G401 (cell line): ENCODE measurements around the gene ITGB5. TPM values are rescaled to one million over a fixed set of nuclear protein-coding genes. Genes with fewer than 3 reads are reported as not detected.
A peak's percentile ranks its signal among the peaks of the same experiment; 100 is the strongest.
"Not testable (repeated sequence)": the region's sequence is repeated elsewhere in the genome, so short reads cannot be mapped to it uniquely, and the experiment has no call there.

Experiments used
- DNase-seq: peaks from one replicate; pipeline ENCODE4 v3.0.0-alpha.2; 2015; ENCODE audit warnings: low spot score
- in situ Hi-C: cut with HindIII; loops from 2 replicates; pipeline ENCODE4 v1.10.0; 2016; ENCODE audit warnings: low sequenced_read_pairs, mixed read lengths
- total RNA-seq: library from RNA; depleted of rRNA; stranded (reverse); fragments of >200 nt; shearing (Covaris generic); gene quantifications from 2 replicates; pipeline ENCODE4 v1.2.3, GENCODE V29; 2014

The ITGB5 gene
- total RNA-seq, 1 experiment from 2014 or later, result 47.2 TPM

- DNase-seq, result peak; percentile 67
- in situ Hi-C loops, result no loop called here
These were observed 89.7 kb downstream of the ITGB5 start for GRCh38 chr3:124797426-124797945.

GRCh38 chr3:124796477-124796876 is 90.7 kb downstream of the ITGB5 start:
- DNase-seq, result no peak
- in situ Hi-C loops, result no loop called here

DNA sequence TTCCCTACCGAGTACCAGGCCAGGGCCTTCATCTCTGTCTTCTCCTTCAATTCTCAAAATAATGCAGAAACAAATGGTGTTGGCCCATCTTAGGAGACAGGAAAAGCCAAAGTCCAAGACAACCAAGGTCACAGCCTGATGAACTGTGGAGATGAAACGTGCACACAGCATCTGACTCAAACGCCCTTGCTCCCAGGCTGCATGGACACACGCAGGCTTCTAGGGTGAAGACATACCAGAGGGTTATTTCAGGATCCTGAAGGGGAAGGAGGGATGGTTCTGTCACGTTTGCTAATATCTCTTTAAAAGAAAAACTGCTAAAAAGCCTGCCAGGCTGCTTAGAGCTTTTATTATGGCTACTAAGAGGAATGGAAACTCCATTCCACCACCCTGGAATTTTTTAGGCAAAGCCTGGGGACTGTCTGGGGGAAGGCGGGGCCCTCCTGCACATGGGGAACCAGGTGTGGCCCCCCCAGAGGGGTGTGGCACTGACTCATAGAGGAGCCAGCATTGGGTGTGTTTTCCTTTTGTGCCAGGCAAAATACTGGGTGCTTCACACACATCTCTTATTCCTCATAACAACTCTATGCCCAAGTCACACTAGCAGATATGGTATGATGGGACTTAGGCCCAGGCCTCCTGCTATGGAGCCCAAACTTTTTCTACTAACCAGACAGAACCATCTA is 94.0 kb downstream of the ITGB5 start:
- in situ Hi-C loops, result no loop called here
- DNase-seq, result no peak

GRCh38 chr3:124792341-124793040 is 94.7 kb downstream of the ITGB5 start:
- in situ Hi-C loops, result no loop called here
- no peak for DNase-seq

DNA sequence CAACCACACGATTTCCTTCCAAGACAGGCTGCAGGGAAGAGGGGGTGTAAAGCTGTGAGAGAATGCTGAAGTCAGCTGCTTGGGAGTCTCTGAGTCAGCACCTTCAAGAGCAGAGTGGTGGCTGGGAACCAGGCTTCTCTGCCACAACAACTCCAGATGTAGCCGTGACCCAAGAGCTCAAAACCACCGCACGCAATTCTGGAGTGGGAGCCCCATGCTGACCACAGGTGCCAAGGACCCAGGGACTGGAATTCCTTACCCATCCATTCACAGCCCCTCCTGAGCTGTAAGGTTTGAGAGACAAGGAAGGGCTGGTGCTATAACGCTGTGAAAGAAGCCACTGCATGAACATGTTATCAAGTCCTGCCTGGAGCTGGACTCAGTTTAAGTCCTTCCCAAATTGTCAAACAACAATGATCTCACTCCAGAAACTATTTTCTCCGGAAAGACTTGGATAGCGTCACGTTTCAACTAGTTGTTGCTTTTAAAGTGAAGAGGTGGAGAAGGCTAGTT is 95.5 kb downstream of the ITGB5 start:
- DNase-seq, result no peak
- in situ Hi-C loops, result no loop called here

DNA sequence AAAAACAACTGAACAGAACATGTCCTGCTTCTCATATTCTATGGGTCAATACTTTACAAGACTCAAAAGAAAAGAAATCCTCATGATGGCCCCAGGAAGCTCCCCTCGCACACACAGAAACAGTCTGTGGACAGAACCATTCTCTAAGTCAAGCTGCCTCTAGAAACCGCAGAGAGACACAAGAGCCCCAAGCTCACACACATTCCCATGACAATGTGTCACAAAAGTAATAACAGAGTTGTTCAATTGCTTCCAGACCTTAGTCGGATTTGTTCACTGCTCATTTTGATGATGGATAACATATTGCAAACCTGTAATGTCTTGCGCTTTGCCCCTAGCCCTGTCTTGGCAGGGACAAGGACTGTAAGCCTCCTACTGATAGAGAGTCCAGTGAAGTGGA is 96.0 kb downstream of the ITGB5 start:
- no peak for DNase-seq
- in situ Hi-C loops, result no loop called here

GRCh38 chr3:124789103-124789502 is 98.1 kb downstream of the ITGB5 start:
- in situ Hi-C loops, DNase-seq: not testable (repeated sequence)

- in situ Hi-C loops, result no loop called here
These were observed 98.9 kb downstream of the ITGB5 start for GRCh38 chr3:124788254-124788745.

DNA sequence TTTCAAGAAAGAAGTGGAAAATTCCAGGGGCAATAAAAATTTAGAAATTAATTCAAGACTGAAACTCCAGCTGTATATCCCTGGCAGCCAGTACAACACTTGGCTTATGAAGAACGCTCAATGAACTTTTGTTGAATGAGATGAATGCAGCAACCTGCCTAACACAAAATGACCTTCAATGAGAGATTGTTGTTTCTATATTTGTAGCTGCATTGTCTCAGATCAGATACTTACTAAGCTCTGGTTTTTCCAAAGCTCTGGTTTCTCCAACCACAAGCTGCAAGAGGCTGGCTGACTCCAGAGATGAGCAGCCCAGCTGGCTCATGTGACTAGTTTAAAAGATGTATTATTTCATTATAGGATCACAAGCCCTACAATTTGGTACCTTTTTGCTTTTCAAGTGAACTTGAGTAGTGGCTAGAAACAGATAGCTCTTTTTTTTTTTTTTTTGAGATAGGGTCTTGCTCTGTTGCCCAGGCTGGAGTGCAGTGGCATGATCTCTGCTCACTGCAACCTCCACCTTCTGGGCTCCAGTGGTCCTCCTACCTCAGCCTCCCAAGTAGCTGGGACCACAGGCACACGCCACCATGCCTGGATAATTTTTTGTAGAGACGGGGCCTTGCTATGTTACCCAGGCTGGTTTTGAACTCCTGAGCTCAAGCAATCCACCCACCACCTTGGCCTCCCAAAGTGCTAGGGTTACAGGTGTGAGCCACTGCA is 99.5 kb downstream of the ITGB5 start:
- DNase-seq, result no peak
- in situ Hi-C loops, result no loop called here

More at GRCh38 chr3:124788254-124788745, 98.9 kb downstream of the ITGB5 start:
- DNase-seq, result no peak

- no peak for DNase-seq
- in situ Hi-C loops, result no loop called here
These were observed 100.5 kb downstream of the ITGB5 start for GRCh38 chr3:124786511-124787241.

GRCh38 chr3:124785973-124786372 is 101.2 kb downstream of the ITGB5 start:
- in situ Hi-C loops, result no loop called here
- DNase-seq, result no peak

DNA sequence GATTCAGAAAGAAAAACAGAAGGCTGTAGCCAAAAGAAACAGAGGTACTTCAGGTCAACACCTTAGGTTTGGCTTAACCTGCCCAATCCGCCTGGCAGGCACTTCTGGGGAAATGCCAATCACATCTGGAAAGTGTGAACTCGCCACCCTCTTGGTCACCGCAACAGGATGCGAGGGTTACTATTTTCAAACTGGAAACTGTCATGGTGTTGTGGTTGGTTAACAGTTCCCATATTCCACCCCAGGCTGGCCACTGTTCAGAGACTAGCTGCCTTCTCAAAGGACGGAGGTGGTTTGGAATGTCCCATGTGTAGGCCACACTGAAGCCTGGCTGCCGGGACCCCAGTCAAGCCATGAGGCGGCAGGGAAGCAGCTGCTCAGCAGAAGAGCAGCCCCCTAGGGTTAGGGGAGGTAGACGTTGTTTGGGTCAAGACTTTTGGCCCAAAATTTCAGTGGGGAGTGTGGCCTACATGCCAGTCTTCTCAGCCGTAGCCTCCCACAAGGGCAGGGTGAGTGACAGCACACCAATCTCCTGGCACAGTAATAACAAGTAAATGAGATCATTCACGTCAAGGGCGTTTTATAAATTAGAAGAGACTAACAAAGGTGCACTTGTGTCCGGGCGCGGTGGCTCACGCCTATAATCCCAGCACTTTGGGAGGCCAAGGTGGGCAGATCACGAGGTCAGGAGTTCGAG is 102.3 kb downstream of the ITGB5 start:
- in situ Hi-C loops, result no loop called here
- DNase-seq, result no peak

DNA sequence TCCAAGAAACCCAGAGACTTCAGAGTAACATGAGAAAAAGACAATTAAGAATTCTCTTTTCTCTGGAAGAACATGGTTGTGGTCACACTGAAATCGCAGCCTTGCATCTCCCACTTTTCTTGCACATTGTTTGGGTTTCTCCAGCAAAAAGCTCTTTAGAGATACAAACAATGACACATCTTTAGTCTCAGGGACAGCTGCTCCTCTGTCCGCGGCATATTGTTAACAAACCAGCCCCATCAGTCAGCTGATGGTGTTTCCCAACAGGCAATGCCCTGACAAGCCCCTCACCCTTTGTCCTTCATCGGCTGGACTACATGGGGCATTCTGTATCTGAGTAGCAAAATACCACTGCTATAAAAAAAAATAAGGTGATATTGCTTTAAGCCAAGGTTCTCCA is 103.5 kb downstream of the ITGB5 start:
- in situ Hi-C loops, result no loop called here
- DNase-seq, result no peak

DNA sequence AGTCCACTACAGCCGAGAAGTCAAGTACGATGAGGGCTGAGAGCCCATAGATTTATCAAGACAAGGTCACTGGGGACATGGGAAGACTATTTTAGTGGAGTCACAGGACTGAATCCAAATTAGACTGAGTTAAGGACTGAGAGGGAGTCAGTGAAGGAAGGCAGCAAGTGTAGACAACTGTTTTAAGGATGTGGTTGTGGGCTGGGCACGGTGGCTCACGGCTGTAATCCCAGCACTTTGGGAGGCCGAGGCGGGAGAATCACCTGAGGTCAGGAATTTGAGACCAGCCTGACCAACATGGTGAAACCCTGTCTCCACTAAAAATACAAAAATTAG is 104.8 kb downstream of the ITGB5 start:
- in situ Hi-C loops, result not testable (repeated sequence)

GRCh38 chr3:124781476-124782376 is 105.4 kb downstream of the ITGB5 start:
- no peak for DNase-seq
- in situ Hi-C loops, result no loop called here

More for the DNA sequence above, 104.8 kb downstream of the ITGB5 start:
- not testable (repeated sequence) for DNase-seq

- in situ Hi-C loops, result no loop called here
- peak; percentile 88 for DNase-seq
These were observed 106.2 kb downstream of the ITGB5 start for GRCh38 chr3:124780761-124781475.

DNA sequence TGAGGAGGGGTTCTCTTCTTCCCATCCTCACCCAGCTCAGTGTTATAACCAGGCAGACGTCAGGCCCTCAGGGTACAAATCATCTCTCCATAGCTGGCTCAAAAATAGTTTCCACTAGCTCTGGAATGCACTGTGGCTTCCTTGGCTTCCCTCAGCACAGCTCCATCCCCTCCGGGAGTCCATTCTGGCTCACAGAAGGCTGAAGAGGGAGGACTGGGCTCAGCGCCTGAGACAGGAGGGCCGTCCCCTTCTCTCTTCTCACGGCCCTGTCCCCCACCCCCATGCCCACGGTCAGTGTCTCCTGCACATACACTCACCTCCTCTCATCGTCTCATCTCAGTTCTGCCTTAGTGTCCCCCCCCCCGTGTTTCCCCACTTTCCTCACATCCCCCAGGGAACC is 106.8 kb downstream of the ITGB5 start:
- in situ Hi-C loops, result no loop called here
- peak; percentile 76 for DNase-seq
